Neural progenitor cell (in vitro differentiated cells): Measurements from ENCODE around the gene CPNE2. TPM values are rescaled to one million over a fixed set of nuclear protein-coding genes. Genes with fewer than 3 reads are reported as not detected.

Source experiments
- DNase-seq: peaks from one replicate; pipeline ENCODE4 v3.0.0-alpha.2; 2016; ENCODE audit warnings: low spot score
- H2AFZ ChIP-seq: fragments of 200-600 bp; sonication (generic); replicated peaks from 2 replicates; pipeline ENCODE4 v1.6.1; 2016; ENCODE audit warnings: antibody characterized with exemption
- H3F3A ChIP-seq: fragments of 200-600 bp; sonication (generic); 2 replicates; pipeline ENCODE4 v1.6.1; 2016; ENCODE audit warnings: antibody characterized with exemption, low read depth
- H3K27ac ChIP-seq: fragments of 200-600 bp; sonication (generic); 2 replicates; pipeline ENCODE4 v1.5.1; 2016; ENCODE audit warnings: mild to moderate bottlenecking
- H3K27me3 ChIP-seq: fragments of 200-600 bp; sonication (generic); 2 replicates; pipeline ENCODE4 v1.6.1; 2016; ENCODE audit warnings: mild to moderate bottlenecking, moderate library complexity
- H3K36me3 ChIP-seq: fragments of 200-600 bp; sonication (generic); 2 replicates; pipeline ENCODE4 v1.5.1; 2016
- H3K4me1 ChIP-seq: fragments of 200-600 bp; sonication (generic); 2 replicates; pipeline ENCODE4 v1.6.1; 2016; ENCODE audit warnings: mixed run types
- H3K4me2 ChIP-seq: fragments of 200-600 bp; sonication (generic); 2 replicates; pipeline ENCODE4 v1.6.1; 2016
- H3K4me3 ChIP-seq: fragments of 200-600 bp; sonication (generic); 2 replicates; pipeline ENCODE4 v1.5.1; 2016
- H3K79me2 ChIP-seq: fragments of 200-600 bp; sonication (generic); 2 replicates; pipeline ENCODE4 v1.6.1; 2016; ENCODE audit warnings: low read depth
- H3K9ac ChIP-seq: fragments of 200-600 bp; sonication (generic); 2 replicates; pipeline ENCODE4 v1.6.1; 2016
- H3K9me3 ChIP-seq: fragments of 200-600 bp; sonication (generic); 2 replicates; pipeline ENCODE4 v1.5.1; 2016; ENCODE audit warnings: low read depth
- H4K20me1 ChIP-seq: fragments of 200-600 bp; sonication (generic); 2 replicates; pipeline ENCODE4 v1.6.1; 2016; ENCODE audit warnings: low read depth
- H3K27ac Mint-ChIP-seq: 3 replicates; pipeline ENCODE4 v1.8.0; 2021; ENCODE audit warnings: mixed read lengths
- H3K27me3 Mint-ChIP-seq: 2 replicates; pipeline ENCODE4 v1.8.0; 2022; ENCODE audit warnings: low read depth, mild to moderate bottlenecking, inconsistent platforms, moderate library complexity, mixed read lengths; ENCODE audit not compliant: insufficient read depth
- H3K36me3 Mint-ChIP-seq: 3 replicates; pipeline ENCODE4 v1.8.0; 2021; ENCODE audit warnings: mixed read lengths
- H3K4me1 Mint-ChIP-seq: 3 replicates; pipeline ENCODE4 v1.8.0; 2021; ENCODE audit warnings: mixed read lengths
- H3K4me3 Mint-ChIP-seq: 3 replicates; pipeline ENCODE4 v1.8.0; 2021; ENCODE audit warnings: mild to moderate bottlenecking, moderate library complexity, mixed read lengths
- H3K9me3 Mint-ChIP-seq: 3 replicates; pipeline ENCODE4 v1.8.0; 2020; ENCODE audit warnings: mixed read lengths
- EZH2 ChIP-seq: fragments of 200-600 bp; sonication (generic); IDR thresholded peaks from 2 replicates; pipeline ENCODE4 v1.6.1; 2017; ENCODE audit warnings: antibody characterized with exemption, mild to moderate bottlenecking, moderate library complexity
- EZH2phosphoT487 ChIP-seq: fragments of 200-600 bp; sonication (generic); IDR thresholded peaks from 2 replicates; pipeline ENCODE4 v1.6.1; 2017; ENCODE audit warnings: antibody characterized with exemption
- total RNA-seq: library from RNA; depleted of rRNA; stranded (reverse); fragments of >200 nt; gene quantifications from 2 replicates; pipeline ENCODE4 v1.2.3, GENCODE V29; 2015; ENCODE audit warnings: low replicate concordance
- TF ChIP-seq, protein P1 (sequence below): fragments of 200-600 bp; sonication (generic); IDR thresholded peaks from 2 replicates; pipeline ENCODE4 v1.5.1; 2017; ENCODE audit warnings: antibody characterized with exemption, mild to moderate bottlenecking

Gene CPNE2
- total RNA-seq, 1 donor from 2014 or later: 19.8 TPM

DNA sequence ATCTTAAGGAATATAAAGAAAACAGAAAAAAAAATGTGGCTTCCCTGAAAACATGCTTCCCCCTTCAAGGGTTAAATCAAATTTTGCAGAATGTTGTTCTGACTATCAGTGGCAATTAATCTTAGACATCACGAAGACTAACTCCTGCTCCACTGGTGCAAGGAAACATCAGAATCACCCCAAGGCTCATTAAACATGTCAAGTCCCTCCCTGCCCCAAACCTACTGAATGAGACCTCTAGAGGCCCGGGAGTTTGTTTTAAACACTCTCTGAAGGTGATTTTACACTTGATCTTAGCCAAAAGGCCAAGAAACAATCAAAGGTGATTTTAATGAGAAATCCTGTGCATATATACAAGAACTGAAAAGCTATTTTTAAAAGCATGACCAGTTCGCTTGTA is 75.2 kb downstream of the CPNE2 start:
- Mint-ChIP-seq H3K36me3 (peaks cover 34% of the 10 kb centered on the region), H3K4me3 (no peak overlapping the region), H3K27me3 (no peaks in the 10 kb centered on the region), H3K4me1 (peaks cover 28% of the 10 kb centered on the region), H3K9me3 (no peaks in the 10 kb centered on the region), H3K27ac (no peak overlapping the region)
- Histone ChIP-seq H2AFZ (no peak overlapping the region), H3K4me3 (no peak overlapping the region), H3K9me3 (no peaks in the 10 kb centered on the region), H4K20me1 (peaks cover 14% of the 10 kb centered on the region), H3K4me2 (no peak overlapping the region), H3K36me3 (peaks cover 14% of the 10 kb centered on the region), H3F3A (peaks cover 19% of the 10 kb centered on the region), H3K79me2 (no peaks in the 10 kb centered on the region), H3K9ac (no peak overlapping the region), H3K4me1 (peaks cover 14% of the 10 kb centered on the region), H3K27me3 (no peaks in the 10 kb centered on the region), H3K27ac (no peak overlapping the region)
- TF ChIP-seq, protein P1, sequence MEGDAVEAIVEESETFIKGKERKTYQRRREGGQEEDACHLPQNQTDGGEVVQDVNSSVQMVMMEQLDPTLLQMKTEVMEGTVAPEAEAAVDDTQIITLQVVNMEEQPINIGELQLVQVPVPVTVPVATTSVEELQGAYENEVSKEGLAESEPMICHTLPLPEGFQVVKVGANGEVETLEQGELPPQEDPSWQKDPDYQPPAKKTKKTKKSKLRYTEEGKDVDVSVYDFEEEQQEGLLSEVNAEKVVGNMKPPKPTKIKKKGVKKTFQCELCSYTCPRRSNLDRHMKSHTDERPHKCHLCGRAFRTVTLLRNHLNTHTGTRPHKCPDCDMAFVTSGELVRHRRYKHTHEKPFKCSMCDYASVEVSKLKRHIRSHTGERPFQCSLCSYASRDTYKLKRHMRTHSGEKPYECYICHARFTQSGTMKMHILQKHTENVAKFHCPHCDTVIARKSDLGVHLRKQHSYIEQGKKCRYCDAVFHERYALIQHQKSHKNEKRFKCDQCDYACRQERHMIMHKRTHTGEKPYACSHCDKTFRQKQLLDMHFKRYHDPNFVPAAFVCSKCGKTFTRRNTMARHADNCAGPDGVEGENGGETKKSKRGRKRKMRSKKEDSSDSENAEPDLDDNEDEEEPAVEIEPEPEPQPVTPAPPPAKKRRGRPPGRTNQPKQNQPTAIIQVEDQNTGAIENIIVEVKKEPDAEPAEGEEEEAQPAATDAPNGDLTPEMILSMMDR: no peak
- TF ChIP-seq EZH2phosphoT487 (no peak), EZH2 (no peak)
- DNase-seq: no peak

DNA sequence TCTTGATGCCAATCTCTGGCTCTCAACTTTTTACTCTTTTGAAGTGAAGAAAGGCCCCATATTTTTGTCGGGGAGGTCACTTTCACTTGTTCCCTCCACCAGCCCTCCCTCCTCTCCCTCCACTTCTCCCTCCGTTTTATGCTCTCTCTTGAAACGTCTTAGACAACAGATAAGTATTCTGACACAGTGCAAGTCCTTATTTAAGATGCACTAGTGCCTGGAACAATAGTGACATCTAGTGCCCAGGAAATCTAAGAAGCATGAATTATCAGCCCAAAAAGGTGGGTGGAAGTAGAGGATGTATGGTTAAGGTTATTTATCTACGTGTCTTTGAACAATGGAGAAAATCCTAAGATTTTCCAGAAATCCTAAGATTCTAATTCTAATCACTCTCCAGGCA is 75.6 kb downstream of the CPNE2 start:
- H3F3A ChIP-seq: peaks cover 19% of the 10 kb centered on the region
- peaks cover 11% of the 10 kb centered on the region for H3K36me3 ChIP-seq
- H3K9me3 ChIP-seq: no peaks in the 10 kb centered on the region
- no peak for TF ChIP-seq EZH2
- TF ChIP-seq, protein P1: peak; percentile 71
- Mint-ChIP-seq H3K36me3 (peaks cover 34% of the 10 kb centered on the region), H3K4me3 (no peak overlapping the region), H3K27ac (no peak overlapping the region), H3K27me3 (no peaks in the 10 kb centered on the region), H3K4me1 (peaks cover 32% of the 10 kb centered on the region), H3K9me3 (no peaks in the 10 kb centered on the region)
- H3K79me2 ChIP-seq: no peaks in the 10 kb centered on the region
- peaks cover 14% of the 10 kb centered on the region for H4K20me1 ChIP-seq
- peaks cover 14% of the 10 kb centered on the region for H3K4me1 ChIP-seq
- H3K27ac ChIP-seq: no peak overlapping the region
- DNase-seq: peak; percentile 64
- H3K4me2 ChIP-seq: no peak overlapping the region
- no peak overlapping the region for H2AFZ ChIP-seq
- no peak overlapping the region for H3K4me3 ChIP-seq
- no peaks in the 10 kb centered on the region for H3K27me3 ChIP-seq
- no peak overlapping the region for H3K9ac ChIP-seq

DNA sequence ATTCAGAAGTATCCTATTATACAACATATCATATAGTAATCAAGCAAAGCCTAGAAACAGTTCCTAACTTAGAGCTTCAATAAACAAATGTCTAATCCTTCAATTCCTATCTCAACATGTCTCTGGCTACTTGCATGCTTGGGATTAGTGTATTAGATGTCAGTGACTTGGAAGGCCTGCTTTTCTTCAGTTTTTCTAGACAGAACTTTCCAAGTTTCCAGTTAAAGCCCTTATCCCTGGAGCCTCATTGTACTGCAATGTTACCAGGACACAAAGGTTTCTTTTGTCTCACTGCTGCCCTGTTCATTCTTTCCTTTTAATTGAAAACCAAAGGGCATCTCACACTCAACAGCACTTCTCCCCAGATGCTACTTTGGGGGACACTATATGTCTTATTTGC is 76.9 kb downstream of the CPNE2 start:
- Histone ChIP-seq H3K79me2 (peaks cover 4% of the 10 kb centered on the region), H3K4me1 (peaks cover 14% of the 10 kb centered on the region), H4K20me1 (peaks cover 14% of the 10 kb centered on the region), H2AFZ (no peak overlapping the region), H3K4me2 (peak overlapping the region; percentile 56), H3K9me3 (no peaks in the 10 kb centered on the region), H3K27ac (peak overlapping the region; percentile 75), H3K4me3 (no peak overlapping the region), H3F3A (peaks cover 19% of the 10 kb centered on the region), H3K27me3 (no peaks in the 10 kb centered on the region), H3K36me3 (peaks cover 2% of the 10 kb centered on the region), H3K9ac (no peak overlapping the region)
- H3K36me3 Mint-ChIP-seq: peaks cover 31% of the 10 kb centered on the region
- TF ChIP-seq, protein P1: no peak
- TF ChIP-seq EZH2 (no peak), EZH2phosphoT487 (no peak)
- H3K27ac Mint-ChIP-seq: no peak overlapping the region
- no peaks in the 10 kb centered on the region for H3K9me3 Mint-ChIP-seq
- peak; percentile 75 for DNase-seq
- H3K27me3 Mint-ChIP-seq: no peaks in the 10 kb centered on the region
- H3K4me1 Mint-ChIP-seq: peaks cover 41% of the 10 kb centered on the region
- no peak overlapping the region for H3K4me3 Mint-ChIP-seq
